GM23338 (cell line): ENCODE measurements around the gene RNF130. TPM values are rescaled to one million over a fixed set of nuclear protein-coding genes. Genes with fewer than 3 reads are reported as not detected.

Experiments
- ATAC-seq: fragments of 200-7000 bp; cut with Tn5 transposase; 3 replicates; pipeline ENCODE4 v1.9.1; 2020
- DNase-seq: peaks from one replicate; pipeline ENCODE4 v3.0.0-alpha.2; 2015; ENCODE audit warnings: low spot score
- H2AFZ ChIP-seq: fragments of 200-600 bp; sonication (generic); 2 replicates; pipeline ENCODE4 v1.8.0; 2016; ENCODE audit warnings: antibody characterized with exemption, mild to moderate bottlenecking, moderate library complexity
- H3F3A ChIP-seq: fragments of 200-600 bp; sonication (generic); replicated peaks from 2 replicates; pipeline ENCODE4 v1.8.0; 2017; ENCODE audit warnings: antibody characterized with exemption, mixed run types, low read depth
- H3K27ac ChIP-seq: fragments of 200-600 bp; sonication (generic); 2 replicates; pipeline ENCODE4 v1.6.1; 2016; ENCODE audit warnings: low read depth
- H3K27me3 ChIP-seq: fragments of 200-600 bp; sonication (generic); 2 replicates; pipeline ENCODE4 v1.8.0; 2016; ENCODE audit warnings: mild to moderate bottlenecking, mixed run types, moderate library complexity; ENCODE audit not compliant: insufficient read depth
- H3K36me3 ChIP-seq: fragments of 200-600 bp; sonication (generic); 2 replicates; pipeline ENCODE4 v1.8.0; 2016; ENCODE audit warnings: mild to moderate bottlenecking; ENCODE audit not compliant: insufficient read depth
- H3K4me1 ChIP-seq: fragments of 200-600 bp; sonication (generic); 2 replicates; pipeline ENCODE4 v1.8.0; 2016; ENCODE audit warnings: mild to moderate bottlenecking, moderate library complexity; ENCODE audit not compliant: insufficient read depth
- H3K4me2 ChIP-seq: fragments of 200-600 bp; sonication (generic); 2 replicates; pipeline ENCODE4 v1.7.1; 2017; ENCODE audit warnings: mixed run types
- H3K4me3 ChIP-seq: fragments of 200-600 bp; sonication (generic); 2 replicates; pipeline ENCODE4 v1.6.1; 2016; ENCODE audit warnings: mixed run types
- H3K79me2 ChIP-seq: fragments of 200-600 bp; sonication (generic); replicated peaks from 2 replicates; pipeline ENCODE4 v1.8.0; 2017; ENCODE audit warnings: mild to moderate bottlenecking; ENCODE audit not compliant: insufficient read depth
- H3K9me2 ChIP-seq: fragments of 200-600 bp; sonication (generic); 2 replicates; pipeline ENCODE4 v1.8.0; 2017; ENCODE audit not compliant: insufficient read depth
- H4K20me1 ChIP-seq: fragments of 200-600 bp; sonication (generic); replicated peaks from 2 replicates; pipeline ENCODE4 v1.8.0; 2017; ENCODE audit warnings: mild to moderate bottlenecking; ENCODE audit not compliant: insufficient read depth
- H3K27ac Mint-ChIP-seq: 2 replicates; pipeline ENCODE4 v1.8.0; 2020; ENCODE audit warnings: inconsistent platforms, mild to moderate bottlenecking, moderate library complexity, mixed read lengths
- H3K27me3 Mint-ChIP-seq: 3 replicates; pipeline ENCODE4 v1.8.0; 2022; ENCODE audit warnings: low read depth, mild to moderate bottlenecking, moderate library complexity, mixed read lengths, inconsistent platforms; ENCODE audit not compliant: insufficient read depth, poor library complexity
- H3K36me3 Mint-ChIP-seq: 3 replicates; pipeline ENCODE4 v1.8.0; 2021; ENCODE audit warnings: low read depth, mild to moderate bottlenecking, inconsistent platforms, moderate library complexity, mixed read lengths
- H3K4me1 Mint-ChIP-seq: 3 replicates; pipeline ENCODE4 v1.8.0; 2020; ENCODE audit warnings: mild to moderate bottlenecking, inconsistent platforms, mixed read lengths
- H3K4me3 Mint-ChIP-seq: 3 replicates; pipeline ENCODE4 v1.8.0; 2021; ENCODE audit warnings: moderate library complexity, mild to moderate bottlenecking, inconsistent platforms, mixed read lengths
- H3K9me3 Mint-ChIP-seq: 3 replicates; pipeline ENCODE4 v1.8.0; 2020; ENCODE audit warnings: moderate library complexity, mild to moderate bottlenecking, inconsistent platforms, mixed read lengths
- CREB1 ChIP-seq: fragments of 250-450 bp; sonication (Bioruptor Pico); IDR thresholded peaks from 2 replicates; pipeline ENCODE4 v1.5.0; 2020; ENCODE audit warnings: low read depth, mild to moderate bottlenecking, moderate library complexity
- EZH2 ChIP-seq: fragments of 200-600 bp; sonication (generic); IDR thresholded peaks from one replicate; pipeline ENCODE4 v1.8.0; 2017; ENCODE audit warnings: antibody characterized with exemption, mild to moderate bottlenecking, low read depth; ENCODE audit not compliant: unreplicated experiment
- EZH2phosphoT487 ChIP-seq: fragments of 200-600 bp; sonication (generic); IDR thresholded peaks from one replicate; pipeline ENCODE4 v1.8.1; 2018; ENCODE audit warnings: antibody characterized with exemption; ENCODE audit not compliant: unreplicated experiment
- JUNB ChIP-seq: IDR thresholded peaks from one replicate; pipeline ENCODE4 v1.6.1; 2016; ENCODE audit warnings: antibody characterized with exemption; ENCODE audit not compliant: unreplicated experiment
- NANOG ChIP-seq: IDR thresholded peaks from 2 replicates; pipeline ENCODE4 v1.6.1; 2016; ENCODE audit warnings: antibody characterized with exemption, borderline replicate concordance
- POLR2AphosphoS5 ChIP-seq: IDR thresholded peaks from 2 replicates; pipeline ENCODE4 v1.6.1; 2016; ENCODE audit warnings: antibody characterized with exemption, low read depth
- STAT1 ChIP-seq: IDR thresholded peaks from one replicate; pipeline ENCODE4 v1.6.1; 2016; ENCODE audit warnings: antibody characterized with exemption; ENCODE audit not compliant: unreplicated experiment
- ZNF114 ChIP-seq: fragments of 250-450 bp; sonication (Bioruptor Pico); IDR thresholded peaks from 2 replicates; pipeline ENCODE4 v1.5.0; 2020; ENCODE audit warnings: mild to moderate bottlenecking, moderate library complexity
- ZNF331 ChIP-seq: fragments of 250-450 bp; sonication (Bioruptor Pico); IDR thresholded peaks from 2 replicates; pipeline ENCODE4 v1.5.0; 2020; ENCODE audit warnings: low read depth, mild to moderate bottlenecking, moderate library complexity
- polyA plus RNA-seq: library from polyadenylated mRNA; unstranded; fragments of >200 nt; fragmentation: Nextera tagmentation; extraction: Ambion mirVana; gene quantifications from 2 replicates; pipeline ENCODE4 v1.2.1, GENCODE V29; 2016
- total RNA-seq: library from RNA; depleted of rRNA; stranded (reverse); fragments of >200 nt; shearing (Covaris generic); gene quantifications from 2 replicates; pipeline ENCODE4 v1.2.3, GENCODE V29; 2014
- TF ChIP-seq, protein P1 (sequence below): IDR thresholded peaks from one replicate; pipeline ENCODE4 v1.6.1; 2018; ENCODE audit warnings: antibody characterized with exemption; ENCODE audit not compliant: unreplicated experiment
- TF ChIP-seq, protein P2 (sequence below), 2 experiments: fragments of 200-600 bp in 1 of 2; sonication (generic) in 1 of 2; conservative IDR thresholded peaks; 2 replicates each; pipeline versions ENCODE4 v1.5.1 to v1.6.1; 2016 to 2017; ENCODE audit warnings: antibody characterized with exemption in 2 of 2, low read depth in 2 of 2, mild to moderate bottlenecking in 2 of 2, moderate library complexity in 1 of 2
- TF ChIP-seq, protein P3 (sequence below): IDR thresholded peaks from 2 replicates; pipeline ENCODE4 v1.6.1; 2016; ENCODE audit warnings: antibody characterized with exemption
- TF ChIP-seq, protein P4 (sequence below): fragments of 250-450 bp; sonication (Bioruptor Pico); IDR thresholded peaks from 2 replicates; pipeline ENCODE4 v1.5.0; 2020; ENCODE audit warnings: mild to moderate bottlenecking, moderate library complexity

RNF130 gene
- total and polyA plus RNA-seq, 2 experiments from 2014 or later: 60.1 to 97.3 TPM

DNA sequence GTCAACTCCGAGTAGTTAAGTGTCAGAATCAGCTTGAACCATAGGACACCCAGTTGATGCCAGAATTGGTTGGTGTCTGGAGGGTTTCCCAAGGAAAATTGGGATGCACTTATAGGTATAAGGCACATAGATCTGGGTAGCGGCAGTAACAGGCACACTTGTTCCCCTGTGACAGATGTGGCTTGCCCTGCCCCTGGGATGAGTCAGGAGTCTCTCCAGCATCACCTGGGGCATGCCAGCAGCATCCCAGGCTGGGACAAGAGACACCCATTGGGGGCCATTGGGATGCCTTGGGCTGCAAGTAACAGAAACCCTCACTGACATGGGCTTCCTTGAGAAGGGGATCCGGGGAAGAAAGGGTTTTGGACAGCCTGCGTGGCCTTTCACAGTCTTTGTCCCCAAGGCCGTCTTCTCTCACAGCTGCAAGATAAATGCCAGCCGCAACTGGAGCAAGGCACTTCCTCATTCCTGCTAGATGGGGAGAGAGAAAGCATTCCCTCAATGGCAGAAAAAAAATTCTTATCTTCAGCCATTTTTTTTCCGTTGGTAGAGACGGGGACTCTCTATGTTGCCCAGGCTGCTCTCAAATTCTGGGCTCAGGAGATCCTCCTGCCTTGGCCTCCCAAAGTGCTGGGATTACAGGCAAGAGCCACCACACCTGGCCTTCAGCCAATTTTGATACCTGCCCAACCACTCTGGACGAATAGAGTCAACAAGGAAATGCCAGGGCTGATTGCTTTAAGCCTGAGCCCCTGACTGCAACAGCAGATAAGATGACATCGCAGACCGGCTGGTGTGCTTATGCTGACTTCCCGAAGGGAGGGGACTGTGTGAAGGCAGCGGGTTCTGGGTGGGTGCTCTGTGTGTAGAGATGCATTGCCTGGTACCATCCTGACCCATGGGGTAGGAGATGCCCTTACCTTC is 13.3 kb upstream of the RNF130 start:
- Histone ChIP-seq H2AFZ (no peak overlapping the region), H3K4me2 (peak overlapping the region; percentile 55; the same call in 1 of the 2 replicates), H3K4me3 (no peak overlapping the region), H3K9me2 (0 out of 2 replicates have a peak, but pooled peaks cover 3% of the 10 kb centered on the region), H3F3A (peaks cover 28% of the 10 kb centered on the region), H3K4me1 (peaks cover 58% of the 10 kb centered on the region), H3K79me2 (no peaks in the 10 kb centered on the region), H3K27ac (peak overlapping the region; percentile 94), H3K36me3 (no peaks in the 10 kb centered on the region), H3K27me3 (no peaks in the 10 kb centered on the region), H4K20me1 (no peaks in the 10 kb centered on the region)
- ATAC-seq (no peak), DNase-seq (peak; percentile 51)
- no peak for TF ChIP-seq EZH2phosphoT487
- no peak for TF ChIP-seq JUNB
- TF ChIP-seq, protein P1, sequence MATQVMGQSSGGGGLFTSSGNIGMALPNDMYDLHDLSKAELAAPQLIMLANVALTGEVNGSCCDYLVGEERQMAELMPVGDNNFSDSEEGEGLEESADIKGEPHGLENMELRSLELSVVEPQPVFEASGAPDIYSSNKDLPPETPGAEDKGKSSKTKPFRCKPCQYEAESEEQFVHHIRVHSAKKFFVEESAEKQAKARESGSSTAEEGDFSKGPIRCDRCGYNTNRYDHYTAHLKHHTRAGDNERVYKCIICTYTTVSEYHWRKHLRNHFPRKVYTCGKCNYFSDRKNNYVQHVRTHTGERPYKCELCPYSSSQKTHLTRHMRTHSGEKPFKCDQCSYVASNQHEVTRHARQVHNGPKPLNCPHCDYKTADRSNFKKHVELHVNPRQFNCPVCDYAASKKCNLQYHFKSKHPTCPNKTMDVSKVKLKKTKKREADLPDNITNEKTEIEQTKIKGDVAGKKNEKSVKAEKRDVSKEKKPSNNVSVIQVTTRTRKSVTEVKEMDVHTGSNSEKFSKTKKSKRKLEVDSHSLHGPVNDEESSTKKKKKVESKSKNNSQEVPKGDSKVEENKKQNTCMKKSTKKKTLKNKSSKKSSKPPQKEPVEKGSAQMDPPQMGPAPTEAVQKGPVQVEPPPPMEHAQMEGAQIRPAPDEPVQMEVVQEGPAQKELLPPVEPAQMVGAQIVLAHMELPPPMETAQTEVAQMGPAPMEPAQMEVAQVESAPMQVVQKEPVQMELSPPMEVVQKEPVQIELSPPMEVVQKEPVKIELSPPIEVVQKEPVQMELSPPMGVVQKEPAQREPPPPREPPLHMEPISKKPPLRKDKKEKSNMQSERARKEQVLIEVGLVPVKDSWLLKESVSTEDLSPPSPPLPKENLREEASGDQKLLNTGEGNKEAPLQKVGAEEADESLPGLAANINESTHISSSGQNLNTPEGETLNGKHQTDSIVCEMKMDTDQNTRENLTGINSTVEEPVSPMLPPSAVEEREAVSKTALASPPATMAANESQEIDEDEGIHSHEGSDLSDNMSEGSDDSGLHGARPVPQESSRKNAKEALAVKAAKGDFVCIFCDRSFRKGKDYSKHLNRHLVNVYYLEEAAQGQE: no peak
- no peak for TF ChIP-seq NANOG
- no peak for TF ChIP-seq POLR2AphosphoS5
- TF ChIP-seq, protein P2, sequence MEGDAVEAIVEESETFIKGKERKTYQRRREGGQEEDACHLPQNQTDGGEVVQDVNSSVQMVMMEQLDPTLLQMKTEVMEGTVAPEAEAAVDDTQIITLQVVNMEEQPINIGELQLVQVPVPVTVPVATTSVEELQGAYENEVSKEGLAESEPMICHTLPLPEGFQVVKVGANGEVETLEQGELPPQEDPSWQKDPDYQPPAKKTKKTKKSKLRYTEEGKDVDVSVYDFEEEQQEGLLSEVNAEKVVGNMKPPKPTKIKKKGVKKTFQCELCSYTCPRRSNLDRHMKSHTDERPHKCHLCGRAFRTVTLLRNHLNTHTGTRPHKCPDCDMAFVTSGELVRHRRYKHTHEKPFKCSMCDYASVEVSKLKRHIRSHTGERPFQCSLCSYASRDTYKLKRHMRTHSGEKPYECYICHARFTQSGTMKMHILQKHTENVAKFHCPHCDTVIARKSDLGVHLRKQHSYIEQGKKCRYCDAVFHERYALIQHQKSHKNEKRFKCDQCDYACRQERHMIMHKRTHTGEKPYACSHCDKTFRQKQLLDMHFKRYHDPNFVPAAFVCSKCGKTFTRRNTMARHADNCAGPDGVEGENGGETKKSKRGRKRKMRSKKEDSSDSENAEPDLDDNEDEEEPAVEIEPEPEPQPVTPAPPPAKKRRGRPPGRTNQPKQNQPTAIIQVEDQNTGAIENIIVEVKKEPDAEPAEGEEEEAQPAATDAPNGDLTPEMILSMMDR (conservative IDR thresholded peaks at IDR 0.05; ENCODE audit: low read depth in 2 of 2): no peak
- TF ChIP-seq ZNF331 (CRISPR knock-in tag): no peak
- TF ChIP-seq, protein P3, sequence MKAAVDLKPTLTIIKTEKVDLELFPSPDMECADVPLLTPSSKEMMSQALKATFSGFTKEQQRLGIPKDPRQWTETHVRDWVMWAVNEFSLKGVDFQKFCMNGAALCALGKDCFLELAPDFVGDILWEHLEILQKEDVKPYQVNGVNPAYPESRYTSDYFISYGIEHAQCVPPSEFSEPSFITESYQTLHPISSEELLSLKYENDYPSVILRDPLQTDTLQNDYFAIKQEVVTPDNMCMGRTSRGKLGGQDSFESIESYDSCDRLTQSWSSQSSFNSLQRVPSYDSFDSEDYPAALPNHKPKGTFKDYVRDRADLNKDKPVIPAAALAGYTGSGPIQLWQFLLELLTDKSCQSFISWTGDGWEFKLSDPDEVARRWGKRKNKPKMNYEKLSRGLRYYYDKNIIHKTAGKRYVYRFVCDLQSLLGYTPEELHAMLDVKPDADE: no peak
- no peak for TF ChIP-seq EZH2
- no peak for TF ChIP-seq STAT1
- TF ChIP-seq CREB1 (CRISPR knock-in tag): no peak
- TF ChIP-seq, protein P4, sequence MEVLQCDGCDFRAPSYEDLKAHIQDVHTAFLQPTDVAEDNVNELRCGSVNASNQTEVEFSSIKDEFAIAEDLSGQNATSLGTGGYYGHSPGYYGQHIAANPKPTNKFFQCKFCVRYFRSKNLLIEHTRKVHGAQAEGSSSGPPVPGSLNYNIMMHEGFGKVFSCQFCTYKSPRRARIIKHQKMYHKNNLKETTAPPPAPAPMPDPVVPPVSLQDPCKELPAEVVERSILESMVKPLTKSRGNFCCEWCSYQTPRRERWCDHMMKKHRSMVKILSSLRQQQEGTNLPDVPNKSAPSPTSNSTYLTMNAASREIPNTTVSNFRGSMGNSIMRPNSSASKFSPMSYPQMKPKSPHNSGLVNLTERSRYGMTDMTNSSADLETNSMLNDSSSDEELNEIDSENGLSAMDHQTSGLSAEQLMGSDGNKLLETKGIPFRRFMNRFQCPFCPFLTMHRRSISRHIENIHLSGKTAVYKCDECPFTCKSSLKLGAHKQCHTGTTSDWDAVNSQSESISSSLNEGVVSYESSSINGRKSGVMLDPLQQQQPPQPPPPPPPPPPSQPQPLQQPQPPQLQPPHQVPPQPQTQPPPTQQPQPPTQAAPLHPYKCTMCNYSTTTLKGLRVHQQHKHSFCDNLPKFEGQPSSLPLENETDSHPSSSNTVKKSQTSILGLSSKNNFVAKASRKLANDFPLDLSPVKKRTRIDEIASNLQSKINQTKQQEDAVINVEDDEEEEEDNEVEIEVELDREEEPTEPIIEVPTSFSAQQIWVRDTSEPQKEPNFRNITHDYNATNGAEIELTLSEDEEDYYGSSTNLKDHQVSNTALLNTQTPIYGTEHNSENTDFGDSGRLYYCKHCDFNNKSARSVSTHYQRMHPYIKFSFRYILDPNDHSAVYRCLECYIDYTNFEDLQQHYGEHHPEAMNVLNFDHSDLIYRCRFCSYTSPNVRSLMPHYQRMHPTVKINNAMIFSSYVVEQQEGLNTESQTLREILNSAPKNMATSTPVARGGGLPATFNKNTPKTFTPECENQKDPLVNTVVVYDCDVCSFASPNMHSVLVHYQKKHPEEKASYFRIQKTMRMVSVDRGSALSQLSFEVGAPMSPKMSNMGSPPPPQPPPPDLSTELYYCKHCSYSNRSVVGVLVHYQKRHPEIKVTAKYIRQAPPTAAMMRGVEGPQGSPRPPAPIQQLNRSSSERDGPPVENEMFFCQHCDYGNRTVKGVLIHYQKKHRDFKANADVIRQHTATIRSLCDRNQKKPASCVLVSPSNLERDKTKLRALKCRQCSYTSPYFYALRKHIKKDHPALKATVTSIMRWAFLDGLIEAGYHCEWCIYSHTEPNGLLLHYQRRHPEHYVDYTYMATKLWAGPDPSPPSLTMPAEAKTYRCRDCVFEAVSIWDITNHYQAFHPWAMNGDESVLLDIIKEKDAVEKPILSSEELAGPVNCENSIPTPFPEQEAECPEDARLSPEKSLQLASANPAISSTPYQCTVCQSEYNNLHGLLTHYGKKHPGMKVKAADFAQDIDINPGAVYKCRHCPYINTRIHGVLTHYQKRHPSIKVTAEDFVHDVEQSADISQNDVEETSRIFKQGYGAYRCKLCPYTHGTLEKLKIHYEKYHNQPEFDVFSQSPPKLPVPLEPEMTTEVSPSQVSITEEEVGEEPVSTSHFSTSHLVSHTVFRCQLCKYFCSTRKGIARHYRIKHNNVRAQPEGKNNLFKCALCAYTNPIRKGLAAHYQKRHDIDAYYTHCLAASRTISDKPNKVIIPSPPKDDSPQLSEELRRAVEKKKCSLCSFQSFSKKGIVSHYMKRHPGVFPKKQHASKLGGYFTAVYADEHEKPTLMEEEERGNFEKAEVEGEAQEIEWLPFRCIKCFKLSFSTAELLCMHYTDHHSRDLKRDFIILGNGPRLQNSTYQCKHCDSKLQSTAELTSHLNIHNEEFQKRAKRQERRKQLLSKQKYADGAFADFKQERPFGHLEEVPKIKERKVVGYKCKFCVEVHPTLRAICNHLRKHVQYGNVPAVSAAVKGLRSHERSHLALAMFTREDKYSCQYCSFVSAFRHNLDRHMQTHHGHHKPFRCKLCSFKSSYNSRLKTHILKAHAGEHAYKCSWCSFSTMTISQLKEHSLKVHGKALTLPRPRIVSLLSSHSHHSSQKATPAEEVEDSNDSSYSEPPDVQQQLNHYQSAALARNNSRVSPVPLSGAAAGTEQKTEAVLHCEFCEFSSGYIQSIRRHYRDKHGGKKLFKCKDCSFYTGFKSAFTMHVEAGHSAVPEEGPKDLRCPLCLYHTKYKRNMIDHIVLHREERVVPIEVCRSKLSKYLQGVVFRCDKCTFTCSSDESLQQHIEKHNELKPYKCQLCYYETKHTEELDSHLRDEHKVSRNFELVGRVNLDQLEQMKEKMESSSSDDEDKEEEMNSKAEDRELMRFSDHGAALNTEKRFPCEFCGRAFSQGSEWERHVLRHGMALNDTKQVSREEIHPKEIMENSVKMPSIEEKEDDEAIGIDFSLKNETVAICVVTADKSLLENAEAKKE (CRISPR knock-in tag): no peak
- TF ChIP-seq ZNF114 (CRISPR knock-in tag): no peak
- H3K36me3 Mint-ChIP-seq: peaks cover 23% of the 10 kb centered on the region
- H3K9me3 Mint-ChIP-seq: peaks cover 23% of the 10 kb centered on the region
- peak overlapping the region; percentile 75; the same call in 1 of the 2 replicates for H3K27ac Mint-ChIP-seq
- H3K4me3 Mint-ChIP-seq: no peak overlapping the region
- peaks cover 20% of the 10 kb centered on the region for H3K27me3 Mint-ChIP-seq
- peaks cover 58% of the 10 kb centered on the region for H3K4me1 Mint-ChIP-seq
